ENCODE measurements around the gene CEBPA.

The CEBPA gene

GRCh38 chr19:33256261-33256660, 46.1 kb downstream of the CEBPA start:
- H3K4me3 ChIP-seq (ENCODE audit: low read depth in 1 of 2, low read length in 1 of 2): no peak overlapping the region
- TF ChIP-seq CTCF (IDR thresholded peaks at IDR 0.05): no peak
- H3K4me1 ChIP-seq (ENCODE audit: control insufficient read depth in 1 of 2, insufficient read depth in 1 of 2, low read depth in 1 of 2, low read length in 1 of 2): peaks cover 27 to 30% of the 10 kb centered on the region in 2 experiments
- no peak overlapping the region for H3K27ac ChIP-seq
- H3K36me3 ChIP-seq: no peaks in the 10 kb centered on the region
- H3K9me3 ChIP-seq: no peaks in the 10 kb centered on the region
- H3K27me3 ChIP-seq: no peaks in the 10 kb centered on the region

DNA sequence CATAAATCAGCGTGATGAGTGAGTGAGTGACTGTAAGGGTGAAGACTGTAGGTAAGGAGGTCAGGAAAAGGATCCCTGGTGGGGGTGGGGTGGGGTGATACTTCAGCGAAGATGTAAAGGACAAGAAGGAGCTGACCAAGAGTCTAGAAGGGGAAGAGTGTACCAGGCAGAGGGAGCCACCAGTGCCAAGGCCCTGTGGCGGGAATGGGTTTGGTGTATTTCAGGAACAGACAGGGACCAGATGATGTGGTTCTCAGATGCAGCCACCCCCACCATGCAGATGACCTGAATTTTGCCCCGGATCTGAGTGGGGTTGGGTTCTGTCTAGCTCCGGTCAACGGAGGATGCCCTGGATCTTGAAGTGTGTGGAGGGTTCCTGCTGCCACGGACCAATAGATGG, 46.6 kb downstream of the CEBPA start:
- H3K36me3 ChIP-seq: no peaks in the 10 kb centered on the region
- no peaks in the 10 kb centered on the region for H3K27me3 ChIP-seq
- no peaks in the 10 kb centered on the region for H3K9me3 ChIP-seq
- H3K27ac ChIP-seq: no peak overlapping the region
- no peak overlapping the region for H3K4me3 ChIP-seq (ENCODE audit: low read depth in 1 of 2, low read length in 1 of 2)
- peaks cover 22 to 25% of the 10 kb centered on the region in 2 experiments for H3K4me1 ChIP-seq (ENCODE audit: control insufficient read depth in 1 of 2, insufficient read depth in 1 of 2, low read depth in 1 of 2, low read length in 1 of 2)
- TF ChIP-seq CTCF (IDR thresholded peaks at IDR 0.05): no peak

DNA sequence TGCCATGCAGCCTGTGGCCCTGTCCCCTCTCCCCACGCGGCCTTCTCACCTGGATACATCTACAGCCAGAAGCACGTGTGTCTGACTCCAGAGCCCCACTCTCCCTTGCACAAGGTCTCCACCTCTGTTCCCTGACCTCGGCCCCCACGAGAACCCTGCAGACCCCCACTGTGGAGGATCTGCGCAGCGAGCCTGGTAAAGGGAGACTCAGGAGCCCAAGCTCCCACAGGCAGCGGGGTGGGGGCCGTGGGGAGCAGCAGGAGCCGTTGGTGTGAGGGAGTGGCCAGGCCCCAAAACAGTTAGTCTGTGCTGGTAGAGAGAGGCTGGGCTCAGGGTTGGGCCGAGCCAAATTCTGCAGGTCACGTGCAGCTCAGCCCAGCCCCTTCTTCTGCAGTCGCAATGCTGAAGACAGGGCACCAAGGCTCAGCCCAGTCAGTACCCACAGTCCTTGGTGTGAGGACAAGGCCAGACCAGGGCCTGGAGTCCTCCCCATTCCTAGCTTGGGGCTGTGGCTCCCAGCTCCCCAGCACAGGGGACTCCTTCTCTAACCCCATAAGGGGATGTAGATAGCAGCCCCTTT, 48.0 kb downstream of the CEBPA start:
- Histone ChIP-seq H3K36me3 (no peaks in the 10 kb centered on the region), H3K9me3 (no peaks in the 10 kb centered on the region), H3K4me3 (ENCODE audit: low read depth in 1 of 2, low read length in 1 of 2) (no peak overlapping the region), H3K27ac (no peak overlapping the region), H3K27me3 (no peaks in the 10 kb centered on the region), H3K4me1 (ENCODE audit: control insufficient read depth in 1 of 2, insufficient read depth in 1 of 2, low read depth in 1 of 2, low read length in 1 of 2) (peaks cover 18 to 21% of the 10 kb centered on the region in 2 experiments)
- TF ChIP-seq CTCF (IDR thresholded peaks at IDR 0.05): no peak

DNA sequence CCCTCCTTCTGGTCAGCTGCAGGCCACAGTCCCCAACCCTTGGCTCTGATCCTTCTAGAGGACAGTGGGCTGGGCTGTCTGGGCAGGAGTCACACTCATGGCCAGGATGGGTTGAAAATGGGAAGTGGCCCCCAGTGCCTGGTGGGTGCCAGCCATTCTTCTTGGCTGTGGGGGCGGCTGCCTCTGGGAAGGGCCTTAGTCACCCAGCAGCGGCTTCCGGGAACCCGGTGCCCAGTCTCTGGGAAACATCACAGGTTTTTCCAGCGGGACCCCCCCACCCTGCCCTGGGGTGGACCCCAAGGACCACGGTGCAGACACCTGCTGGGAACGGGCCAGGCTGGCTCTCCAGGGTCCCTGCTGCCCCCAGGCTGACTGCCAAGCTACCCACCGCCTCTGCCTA, 49.4 kb downstream of the CEBPA start:
- no peak overlapping the region for H3K4me3 ChIP-seq (ENCODE audit: low read depth in 1 of 2, low read length in 1 of 2)

GRCh38 chr19:33252418-33252962, 49.8 kb downstream of the CEBPA start:
- Histone ChIP-seq H3K4me3 (ENCODE audit: low read depth in 1 of 2, low read length in 1 of 2) (no peak overlapping the region), H3K9me3 (no peaks in the 10 kb centered on the region), H3K27me3 (no peaks in the 10 kb centered on the region), H3K4me1 (ENCODE audit: control insufficient read depth in 1 of 2, insufficient read depth in 1 of 2, low read depth in 1 of 2, low read length in 1 of 2) (peaks cover 28 to 29% of the 10 kb centered on the region in 2 experiments), H3K36me3 (no peaks in the 10 kb centered on the region), H3K27ac (no peak overlapping the region)
- TF ChIP-seq CTCF (IDR thresholded peaks at IDR 0.05): no peak

More for the DNA sequence above, 49.4 kb downstream of the CEBPA start:
- no peak for TF ChIP-seq CTCF (IDR thresholded peaks at IDR 0.05)
- Histone ChIP-seq H3K4me1 (ENCODE audit: control insufficient read depth in 1 of 2, insufficient read depth in 1 of 2, low read depth in 1 of 2, low read length in 1 of 2) (peaks cover 24 to 28% of the 10 kb centered on the region in 2 experiments), H3K27me3 (no peaks in the 10 kb centered on the region), H3K9me3 (no peaks in the 10 kb centered on the region), H3K27ac (no peak overlapping the region), H3K36me3 (no peaks in the 10 kb centered on the region)

Data from neutrophil (primary cell).